Thyroid gland (tissue), 4 donors: Measurements from ENCODE around the gene ARL10.

Source experiments
- POLR2A ChIP-seq, 2 donors: fragments of 450-650 bp; IDR thresholded peaks; one replicate each; pipeline ENCODE4 v1.6.1; 2017; ENCODE audit warnings: antibody characterized with exemption in 2 of 2, mild to moderate bottlenecking in 2 of 2, moderate library complexity in 1 of 2
- TF ChIP-seq, protein P1 (sequence below), 6 experiments: fragments of 200-600 bp in 3 of 6; fragments of 450-650 bp in 3 of 6; sonication (generic) in 3 of 6; IDR thresholded peaks; one replicate each; pipeline ENCODE4 v1.5.1; 2016 to 2019; ENCODE audit warnings: antibody characterized with exemption in 6 of 6, mild to moderate bottlenecking in 2 of 6, inconsistent platforms in 1 of 6, moderate library complexity in 1 of 6

DNA sequence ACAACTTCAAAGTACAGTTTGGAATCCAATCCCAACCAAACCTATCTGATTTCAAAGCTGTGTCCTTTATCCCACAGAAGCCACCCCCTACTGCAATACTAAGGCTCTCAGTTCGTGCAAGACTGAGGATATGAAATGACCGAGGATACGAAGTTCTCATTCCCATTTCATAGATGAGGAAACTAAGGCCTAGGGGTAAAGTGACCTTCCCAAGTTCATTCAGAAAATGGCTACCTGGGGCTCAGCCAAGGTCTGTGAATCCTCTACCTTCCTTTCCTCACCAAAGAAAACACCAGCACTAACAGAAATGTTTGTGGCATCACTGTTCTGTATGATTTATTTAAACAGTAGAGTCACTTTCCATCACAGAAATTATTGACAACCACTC lies 9.1 kb upstream of the ARL10 start:
- TF ChIP-seq, protein P1, sequence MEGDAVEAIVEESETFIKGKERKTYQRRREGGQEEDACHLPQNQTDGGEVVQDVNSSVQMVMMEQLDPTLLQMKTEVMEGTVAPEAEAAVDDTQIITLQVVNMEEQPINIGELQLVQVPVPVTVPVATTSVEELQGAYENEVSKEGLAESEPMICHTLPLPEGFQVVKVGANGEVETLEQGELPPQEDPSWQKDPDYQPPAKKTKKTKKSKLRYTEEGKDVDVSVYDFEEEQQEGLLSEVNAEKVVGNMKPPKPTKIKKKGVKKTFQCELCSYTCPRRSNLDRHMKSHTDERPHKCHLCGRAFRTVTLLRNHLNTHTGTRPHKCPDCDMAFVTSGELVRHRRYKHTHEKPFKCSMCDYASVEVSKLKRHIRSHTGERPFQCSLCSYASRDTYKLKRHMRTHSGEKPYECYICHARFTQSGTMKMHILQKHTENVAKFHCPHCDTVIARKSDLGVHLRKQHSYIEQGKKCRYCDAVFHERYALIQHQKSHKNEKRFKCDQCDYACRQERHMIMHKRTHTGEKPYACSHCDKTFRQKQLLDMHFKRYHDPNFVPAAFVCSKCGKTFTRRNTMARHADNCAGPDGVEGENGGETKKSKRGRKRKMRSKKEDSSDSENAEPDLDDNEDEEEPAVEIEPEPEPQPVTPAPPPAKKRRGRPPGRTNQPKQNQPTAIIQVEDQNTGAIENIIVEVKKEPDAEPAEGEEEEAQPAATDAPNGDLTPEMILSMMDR (IDR thresholded peaks at IDR 0.05), result no peak
- TF ChIP-seq POLR2A (IDR thresholded peaks at IDR 0.05), result no peak
